ENCODE measurements around the gene LINC00632.

The LINC00632 gene

DNA sequence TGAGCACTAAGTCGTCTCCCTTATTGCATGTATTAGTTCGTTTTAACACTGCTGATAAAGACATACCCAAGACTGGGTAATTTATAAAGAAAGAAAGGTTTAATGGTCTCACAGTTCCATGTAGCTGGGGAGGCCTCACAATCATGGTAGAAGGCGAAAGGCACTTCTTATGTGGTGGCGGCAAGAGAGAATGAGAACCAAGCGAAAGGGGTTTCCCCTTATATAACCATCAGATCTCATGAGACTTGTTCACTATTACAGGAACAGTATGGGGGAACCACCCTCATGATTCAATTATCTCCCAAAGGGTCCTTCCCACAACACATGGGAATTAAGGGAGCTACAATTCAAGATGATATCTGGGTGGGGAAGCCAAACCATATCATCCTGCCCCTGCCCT is 85.1 kb downstream of the LINC00632 start:
- H2BK15ac ChIP-seq (replicated peaks; ENCODE audit: low read depth) = no peak overlapping the region
- H3K27me3 ChIP-seq (ENCODE audit: insufficient read depth, low read length, poor library complexity) = no peaks in the 10 kb centered on the region
- H4K8ac ChIP-seq (ENCODE audit: low read depth, low read length) = no peak overlapping the region
- no peak overlapping the region for H3K4ac ChIP-seq (ENCODE audit: low read depth, low read length)
- H3K4me1 ChIP-seq (ENCODE audit: control insufficient read depth, low read depth, low read length) = no peaks in the 10 kb centered on the region
- WGBS (ENCODE audit: extremely low coverage, insufficient coverage, low lambda C conversion rate) = no CpG with 5 or more reads among the region's 5 CpGs
- no peak overlapping the region for H3K18ac ChIP-seq (ENCODE audit: low read length)
- H3K36me3 ChIP-seq (ENCODE audit: control insufficient read depth, insufficient read depth, low read length) = no peaks in the 10 kb centered on the region
- no peak overlapping the region for H2BK120ac ChIP-seq (ENCODE audit: low read depth, low read length)
- no peak overlapping the region for H3K27ac ChIP-seq (ENCODE audit: low read depth, low read length)
- no peak overlapping the region for H4K5ac ChIP-seq (ENCODE audit: low read length)
- no peak overlapping the region for H3K4me2 ChIP-seq (ENCODE audit: low read length)
- H3K23ac ChIP-seq (ENCODE audit: low read length) = no peak overlapping the region
- H3K56ac ChIP-seq (ENCODE audit: low read length) = no peak overlapping the region
- H3K79me1 ChIP-seq (ENCODE audit: low read length) = no peaks in the 10 kb centered on the region
- H2BK5ac ChIP-seq (ENCODE audit: low read length) = no peak overlapping the region
- H3K79me2 ChIP-seq (ENCODE audit: control insufficient read depth, insufficient read depth, low read length) = no peaks in the 10 kb centered on the region
- no peak overlapping the region for H3K4me3 ChIP-seq (ENCODE audit: low read length)
- DNase-seq = no peak
- H2AK5ac ChIP-seq (ENCODE audit: low read length) = no peak overlapping the region
- H3K9ac ChIP-seq (ENCODE audit: low read length) = no peak overlapping the region

DNA sequence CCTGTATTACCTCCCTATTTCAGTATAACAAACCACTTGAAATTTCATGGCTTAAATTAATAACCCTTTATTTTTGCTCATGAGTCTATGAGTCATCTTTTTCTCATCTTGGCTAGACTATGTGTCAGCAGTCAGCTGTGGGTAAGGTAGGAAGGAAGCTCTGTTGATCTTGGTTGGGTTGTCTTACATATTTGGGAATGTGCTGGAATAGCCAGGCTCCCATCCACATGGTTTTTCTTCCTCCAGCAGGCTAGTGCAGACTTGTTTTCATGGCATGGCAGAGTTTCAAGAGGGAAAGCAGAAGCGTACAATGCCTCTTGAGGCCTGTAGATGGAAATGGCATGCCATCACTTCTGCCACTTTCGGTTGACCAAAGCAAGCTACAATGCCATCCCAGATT is 89.7 kb downstream of the LINC00632 start:
- Histone ChIP-seq H3K79me2 (ENCODE audit: control insufficient read depth, insufficient read depth, low read length) (no peaks in the 10 kb centered on the region), H2AK5ac (ENCODE audit: low read length) (no peak overlapping the region), H2BK5ac (ENCODE audit: low read length) (no peak overlapping the region), H4K5ac (ENCODE audit: low read length) (no peak overlapping the region), H3K4me3 (ENCODE audit: low read length) (no peak overlapping the region), H3K56ac (ENCODE audit: low read length) (no peak overlapping the region), H4K8ac (ENCODE audit: low read depth, low read length) (no peak overlapping the region), H3K23ac (ENCODE audit: low read length) (no peak overlapping the region), H3K4me1 (ENCODE audit: control insufficient read depth, low read depth, low read length) (no peaks in the 10 kb centered on the region), H3K18ac (ENCODE audit: low read length) (no peak overlapping the region), H2BK15ac (replicated peaks; ENCODE audit: low read depth) (no peak overlapping the region), H3K4ac (ENCODE audit: low read depth, low read length) (no peak overlapping the region), H3K9ac (ENCODE audit: low read length) (no peak overlapping the region), H2BK120ac (ENCODE audit: low read depth, low read length) (no peak overlapping the region), H3K27me3 (ENCODE audit: insufficient read depth, low read length, poor library complexity) (no peaks in the 10 kb centered on the region), H3K4me2 (ENCODE audit: low read length) (no peak overlapping the region), H3K79me1 (ENCODE audit: low read length) (no peaks in the 10 kb centered on the region), H3K36me3 (ENCODE audit: control insufficient read depth, insufficient read depth, low read length) (no peaks in the 10 kb centered on the region), H3K27ac (ENCODE audit: low read depth, low read length) (no peak overlapping the region)
- WGBS (ENCODE audit: extremely low coverage, insufficient coverage, low lambda C conversion rate) = no CpG with 5 or more reads among the region's 2 CpGs
- no peak for DNase-seq

DNA sequence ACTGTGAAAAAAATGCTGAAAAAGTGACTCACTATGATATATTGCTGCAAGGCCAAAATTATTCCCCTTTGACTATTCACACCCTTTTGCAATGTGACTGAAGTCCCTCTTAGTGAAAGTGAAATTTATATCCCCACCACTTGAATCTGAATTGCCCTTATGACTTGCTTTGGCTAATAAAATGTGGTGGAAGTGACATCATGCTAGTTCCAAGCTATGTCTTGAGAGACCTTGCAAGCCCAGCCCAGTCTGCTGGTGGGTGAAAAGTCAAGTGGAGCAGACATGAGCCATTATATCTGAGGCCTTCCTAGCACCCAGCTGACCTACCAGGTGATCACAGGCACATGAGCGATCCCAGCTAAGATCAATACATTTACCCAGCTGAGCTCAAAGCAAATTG is 94.7 kb downstream of the LINC00632 start:
- H3K23ac ChIP-seq (ENCODE audit: low read length) = no peak overlapping the region
- no peak overlapping the region for H3K27ac ChIP-seq (ENCODE audit: low read depth, low read length)
- H3K27me3 ChIP-seq (ENCODE audit: insufficient read depth, low read length, poor library complexity) = no peaks in the 10 kb centered on the region
- H2BK5ac ChIP-seq (ENCODE audit: low read length) = no peak overlapping the region
- no peak for DNase-seq
- no peak overlapping the region for H2BK15ac ChIP-seq (replicated peaks; ENCODE audit: low read depth)
- no peak overlapping the region for H3K4ac ChIP-seq (ENCODE audit: low read depth, low read length)
- no peak overlapping the region for H3K4me2 ChIP-seq (ENCODE audit: low read length)
- no peak overlapping the region for H3K18ac ChIP-seq (ENCODE audit: low read length)
- H3K4me3 ChIP-seq (ENCODE audit: low read length) = no peak overlapping the region
- H3K79me2 ChIP-seq (ENCODE audit: control insufficient read depth, insufficient read depth, low read length) = no peaks in the 10 kb centered on the region
- H4K5ac ChIP-seq (ENCODE audit: low read length) = no peak overlapping the region
- H3K36me3 ChIP-seq (ENCODE audit: control insufficient read depth, insufficient read depth, low read length) = no peaks in the 10 kb centered on the region
- H3K9ac ChIP-seq (ENCODE audit: low read length) = no peak overlapping the region
- no CpG with 5 or more reads among the region's 1 CpG for WGBS (ENCODE audit: extremely low coverage, insufficient coverage, low lambda C conversion rate)
- H2BK120ac ChIP-seq (ENCODE audit: low read depth, low read length) = no peak overlapping the region
- no peak overlapping the region for H2AK5ac ChIP-seq (ENCODE audit: low read length)
- H3K4me1 ChIP-seq (ENCODE audit: control insufficient read depth, low read depth, low read length) = no peaks in the 10 kb centered on the region
- no peaks in the 10 kb centered on the region for H3K79me1 ChIP-seq (ENCODE audit: low read length)
- H4K8ac ChIP-seq (ENCODE audit: low read depth, low read length) = no peak overlapping the region
- H3K56ac ChIP-seq (ENCODE audit: low read length) = no peak overlapping the region

DNA sequence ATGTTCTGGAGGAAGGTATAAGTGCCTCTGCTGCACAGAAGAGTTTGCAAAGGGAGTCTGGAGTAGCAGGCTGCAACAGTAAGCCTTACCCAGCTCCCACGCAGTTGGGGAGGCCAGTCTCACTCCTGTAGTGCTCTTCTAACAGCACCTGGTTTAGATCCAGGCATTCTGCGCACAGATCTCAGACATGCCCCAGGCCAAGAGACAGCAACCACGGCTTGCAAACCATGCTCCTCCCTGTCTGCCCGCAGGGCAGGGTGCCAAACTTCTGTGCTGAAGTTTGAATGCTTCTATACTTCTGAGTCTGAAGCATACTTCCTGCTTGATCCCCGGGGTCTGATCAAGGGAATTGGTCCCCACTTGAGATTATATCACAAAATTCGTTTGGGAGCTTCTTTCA is 106.3 kb downstream of the LINC00632 start:
- no peak overlapping the region for H3K18ac ChIP-seq (ENCODE audit: low read length)
- H3K27ac ChIP-seq (ENCODE audit: low read depth, low read length) = no peak overlapping the region
- no peaks in the 10 kb centered on the region for H3K4me1 ChIP-seq (ENCODE audit: control insufficient read depth, low read depth, low read length)
- no peaks in the 10 kb centered on the region for H3K27me3 ChIP-seq (ENCODE audit: insufficient read depth, low read length, poor library complexity)
- H3K4me3 ChIP-seq (ENCODE audit: low read length) = no peak overlapping the region
- H3K56ac ChIP-seq (ENCODE audit: low read length) = no peak overlapping the region
- no peak overlapping the region for H2BK15ac ChIP-seq (replicated peaks; ENCODE audit: low read depth)
- no peak overlapping the region for H2BK120ac ChIP-seq (ENCODE audit: low read depth, low read length)
- H3K23ac ChIP-seq (ENCODE audit: low read length) = no peak overlapping the region
- H4K5ac ChIP-seq (ENCODE audit: low read length) = no peak overlapping the region
- no peak overlapping the region for H3K4me2 ChIP-seq (ENCODE audit: low read length)
- H3K79me2 ChIP-seq (ENCODE audit: control insufficient read depth, insufficient read depth, low read length) = no peaks in the 10 kb centered on the region
- WGBS (ENCODE audit: extremely low coverage, insufficient coverage, low lambda C conversion rate) = no CpG with 5 or more reads among the region's 6 CpGs
- H3K4ac ChIP-seq (ENCODE audit: low read depth, low read length) = no peak overlapping the region
- no peak overlapping the region for H2AK5ac ChIP-seq (ENCODE audit: low read length)
- DNase-seq = no peak
- no peak overlapping the region for H3K9ac ChIP-seq (ENCODE audit: low read length)
- H3K79me1 ChIP-seq (ENCODE audit: low read length) = no peaks in the 10 kb centered on the region
- no peaks in the 10 kb centered on the region for H3K36me3 ChIP-seq (ENCODE audit: control insufficient read depth, insufficient read depth, low read length)
- H4K8ac ChIP-seq (ENCODE audit: low read depth, low read length) = no peak overlapping the region
- H2BK5ac ChIP-seq (ENCODE audit: low read length) = no peak overlapping the region

DNA sequence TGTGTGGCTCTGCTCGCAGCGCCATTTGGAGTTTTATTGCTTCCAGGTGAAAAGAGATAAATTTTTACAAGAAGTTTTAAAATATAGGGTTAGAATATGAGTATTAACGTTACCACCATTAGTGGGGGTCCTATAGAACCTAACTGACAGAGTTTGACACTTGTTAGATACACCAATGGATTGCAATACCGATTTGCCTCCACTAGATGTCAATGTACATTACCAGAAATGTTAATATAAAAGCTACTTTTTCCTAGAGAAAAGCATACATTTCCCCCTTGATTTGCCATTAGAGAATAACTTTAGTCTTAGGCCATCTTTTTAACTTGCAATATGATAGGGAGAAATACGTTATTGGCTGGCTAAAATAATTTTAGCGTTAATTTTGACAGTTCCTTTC is 108.4 kb downstream of the LINC00632 start:
- no peak overlapping the region for H3K27ac ChIP-seq (ENCODE audit: low read depth, low read length)
- H3K27me3 ChIP-seq (ENCODE audit: insufficient read depth, low read length, poor library complexity) = no peaks in the 10 kb centered on the region
- no peak overlapping the region for H2BK15ac ChIP-seq (replicated peaks; ENCODE audit: low read depth)
- no peak overlapping the region for H3K18ac ChIP-seq (ENCODE audit: low read length)
- no peak overlapping the region for H3K23ac ChIP-seq (ENCODE audit: low read length)
- H3K4ac ChIP-seq (ENCODE audit: low read depth, low read length) = no peak overlapping the region
- H2AK5ac ChIP-seq (ENCODE audit: low read length) = no peak overlapping the region
- H3K56ac ChIP-seq (ENCODE audit: low read length) = no peak overlapping the region
- no peak overlapping the region for H4K5ac ChIP-seq (ENCODE audit: low read length)
- no peak overlapping the region for H3K4me3 ChIP-seq (ENCODE audit: low read length)
- no peaks in the 10 kb centered on the region for H3K4me1 ChIP-seq (ENCODE audit: control insufficient read depth, low read depth, low read length)
- no peak overlapping the region for H3K9ac ChIP-seq (ENCODE audit: low read length)
- H2BK5ac ChIP-seq (ENCODE audit: low read length) = no peak overlapping the region
- no peak overlapping the region for H4K8ac ChIP-seq (ENCODE audit: low read depth, low read length)
- WGBS (ENCODE audit: extremely low coverage, insufficient coverage, low lambda C conversion rate) = no CpG with 5 or more reads among the region's 6 CpGs
- no peaks in the 10 kb centered on the region for H3K36me3 ChIP-seq (ENCODE audit: control insufficient read depth, insufficient read depth, low read length)
- peak; percentile 35 for DNase-seq
- no peaks in the 10 kb centered on the region for H3K79me1 ChIP-seq (ENCODE audit: low read length)
- no peak overlapping the region for H2BK120ac ChIP-seq (ENCODE audit: low read depth, low read length)
- no peaks in the 10 kb centered on the region for H3K79me2 ChIP-seq (ENCODE audit: control insufficient read depth, insufficient read depth, low read length)
- H3K4me2 ChIP-seq (ENCODE audit: low read length) = no peak overlapping the region

DNA sequence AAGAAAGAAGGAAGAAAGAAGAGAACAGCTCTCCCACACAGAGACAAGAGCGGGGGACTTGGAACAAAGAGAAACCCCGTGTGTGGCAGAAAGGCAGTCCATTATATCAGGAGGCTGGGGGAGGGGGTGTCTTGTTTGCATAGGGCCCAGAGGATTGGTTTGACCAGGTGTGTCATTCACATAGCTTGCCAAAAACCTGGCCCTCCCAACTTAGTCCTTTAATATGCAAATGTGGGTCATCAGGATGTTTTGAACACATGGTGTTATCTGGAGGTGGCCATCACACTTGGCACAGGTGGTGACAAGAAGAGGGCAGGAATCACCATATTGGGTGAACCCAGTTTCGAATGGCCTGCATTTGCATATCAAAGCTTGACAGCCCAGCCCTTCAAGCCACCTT is 111.7 kb downstream of the LINC00632 start:
- no peak overlapping the region for H4K5ac ChIP-seq (ENCODE audit: low read length)
- H3K4me1 ChIP-seq (ENCODE audit: control insufficient read depth, low read depth, low read length) = no peaks in the 10 kb centered on the region
- no peak overlapping the region for H2BK120ac ChIP-seq (ENCODE audit: low read depth, low read length)
- no peak overlapping the region for H3K23ac ChIP-seq (ENCODE audit: low read length)
- H3K4me3 ChIP-seq (ENCODE audit: low read length) = no peak overlapping the region
- DNase-seq = peak; percentile 21
- no peak overlapping the region for H3K56ac ChIP-seq (ENCODE audit: low read length)
- H2BK5ac ChIP-seq (ENCODE audit: low read length) = no peak overlapping the region
- H3K79me2 ChIP-seq (ENCODE audit: control insufficient read depth, insufficient read depth, low read length) = no peaks in the 10 kb centered on the region
- H4K8ac ChIP-seq (ENCODE audit: low read depth, low read length) = no peak overlapping the region
- H2AK5ac ChIP-seq (ENCODE audit: low read length) = no peak overlapping the region
- no CpG with 5 or more reads among the region's 3 CpGs for WGBS (ENCODE audit: extremely low coverage, insufficient coverage, low lambda C conversion rate)
- H3K18ac ChIP-seq (ENCODE audit: low read length) = no peak overlapping the region
- no peak overlapping the region for H3K27ac ChIP-seq (ENCODE audit: low read depth, low read length)
- no peak overlapping the region for H2BK15ac ChIP-seq (replicated peaks; ENCODE audit: low read depth)
- no peak overlapping the region for H3K4ac ChIP-seq (ENCODE audit: low read depth, low read length)
- no peak overlapping the region for H3K4me2 ChIP-seq (ENCODE audit: low read length)
- no peak overlapping the region for H3K9ac ChIP-seq (ENCODE audit: low read length)
- no peaks in the 10 kb centered on the region for H3K79me1 ChIP-seq (ENCODE audit: low read length)
- no peaks in the 10 kb centered on the region for H3K36me3 ChIP-seq (ENCODE audit: control insufficient read depth, insufficient read depth, low read length)
- H3K27me3 ChIP-seq (ENCODE audit: insufficient read depth, low read length, poor library complexity) = no peaks in the 10 kb centered on the region

Measured in mesendoderm (in vitro differentiated cells).